HG02840 (cell line): Measurements from ENCODE around the gene SLIT3.
"Not testable (repeated sequence)": the region's sequence is repeated elsewhere in the genome, so short reads cannot be mapped to it uniquely, and the experiment has no call there.

Experiments used
- ATAC-seq: cut with Tn5 transposase; IDR thresholded peaks from one replicate; pipeline ENCODE4 v1.9.1; 2021; ENCODE audit warnings: mild to moderate bottlenecking, moderate library complexity, moderate number of reproducible peaks; ENCODE audit not compliant: unreplicated experiment, low FRiP score

The SLIT3 gene

DNA sequence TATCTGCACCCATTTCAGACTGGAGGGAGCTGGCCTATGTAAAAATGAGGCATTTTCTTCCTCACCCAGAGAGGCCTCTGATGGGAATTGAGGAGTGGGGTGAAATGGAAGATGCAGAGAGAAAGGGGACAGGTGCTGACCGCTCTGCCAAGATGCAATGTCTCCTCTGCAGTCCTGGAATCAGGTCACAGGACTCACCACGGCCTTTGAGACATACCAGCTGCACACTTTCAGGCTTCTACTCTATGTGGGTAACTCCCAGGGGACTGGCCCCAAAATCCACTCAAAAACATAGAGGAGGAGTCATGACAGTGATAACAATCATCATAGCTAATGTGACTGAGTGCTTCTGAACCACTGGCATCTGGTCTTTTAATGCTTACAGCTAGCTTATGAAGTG is 558.6 kb downstream of the SLIT3 start:
- ATAC-seq, result not testable (repeated sequence)

DNA sequence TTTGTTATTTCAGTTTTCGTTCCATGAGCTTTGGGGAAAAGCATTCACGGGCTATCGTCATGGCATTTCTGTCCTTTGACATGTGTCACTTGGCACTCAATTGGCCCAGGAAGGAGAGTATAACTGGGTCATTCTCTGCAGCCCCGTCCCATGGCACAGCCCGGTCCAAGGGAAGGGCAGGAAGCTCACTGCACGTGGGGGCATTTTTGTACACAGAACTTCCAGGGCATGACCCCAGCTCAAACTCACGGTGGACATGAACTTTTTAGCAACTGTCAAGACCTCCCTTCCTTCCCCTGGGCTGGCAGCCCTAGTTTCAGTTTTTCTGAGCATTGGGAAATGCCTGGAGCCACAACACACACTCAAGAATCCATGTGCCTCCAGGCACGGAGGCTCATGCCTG is 560.1 kb downstream of the SLIT3 start:
- ATAC-seq, result no peak

DNA sequence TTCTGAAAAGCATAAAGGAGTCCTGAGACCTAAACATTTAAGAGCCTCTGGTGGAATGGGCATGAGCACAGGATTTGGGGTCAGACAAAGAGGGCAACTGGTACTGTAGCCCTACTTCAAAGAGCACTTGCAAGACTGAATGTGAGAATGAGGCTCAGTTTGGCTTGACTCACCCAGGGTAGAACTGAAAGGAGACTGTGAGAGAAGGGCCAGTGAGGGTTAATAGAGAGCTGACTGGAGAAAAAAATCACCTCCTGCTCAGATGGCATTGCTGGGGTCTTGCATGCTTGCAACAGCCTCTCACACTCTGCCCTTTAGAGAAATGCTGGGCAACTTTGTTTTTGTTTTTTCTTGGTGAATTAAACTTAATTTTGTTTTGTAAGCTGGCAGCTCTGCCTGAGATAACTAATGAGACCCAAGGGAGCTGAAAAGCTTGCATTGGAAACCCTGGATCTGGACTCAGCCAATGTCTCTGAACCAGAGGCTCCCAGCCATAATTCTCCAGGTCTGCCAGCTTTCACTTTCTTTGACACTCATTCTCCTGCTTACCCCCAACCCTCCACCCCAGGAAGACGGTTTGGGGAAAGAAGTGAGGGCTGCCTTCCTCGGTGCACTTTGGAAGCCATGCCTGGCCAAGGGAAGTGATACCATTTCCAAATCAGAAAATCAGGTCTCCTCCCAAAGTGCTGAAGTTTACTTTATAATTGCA is 560.7 kb downstream of the SLIT3 start:
- no peak for ATAC-seq

DNA sequence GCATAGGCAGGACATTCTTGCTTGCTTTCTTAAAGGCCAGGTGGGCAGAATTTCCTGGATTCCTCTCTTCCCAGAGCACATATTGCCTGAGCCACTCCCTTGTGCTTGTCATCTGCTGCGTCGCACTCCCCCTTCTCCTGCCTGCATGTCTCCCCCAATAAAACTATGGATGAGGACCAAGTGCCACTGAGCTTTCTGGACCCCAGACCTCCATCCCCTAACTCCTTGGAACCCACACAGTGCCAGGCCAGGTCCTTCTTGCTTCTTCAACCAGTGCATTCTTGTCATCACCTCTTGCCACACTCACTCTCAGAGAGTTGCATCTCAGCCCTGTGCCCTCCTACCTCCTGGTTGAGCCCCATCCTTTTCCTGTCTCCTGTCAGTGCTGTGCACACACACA is 563.9 kb downstream of the SLIT3 start:
- no peak for ATAC-seq

DNA sequence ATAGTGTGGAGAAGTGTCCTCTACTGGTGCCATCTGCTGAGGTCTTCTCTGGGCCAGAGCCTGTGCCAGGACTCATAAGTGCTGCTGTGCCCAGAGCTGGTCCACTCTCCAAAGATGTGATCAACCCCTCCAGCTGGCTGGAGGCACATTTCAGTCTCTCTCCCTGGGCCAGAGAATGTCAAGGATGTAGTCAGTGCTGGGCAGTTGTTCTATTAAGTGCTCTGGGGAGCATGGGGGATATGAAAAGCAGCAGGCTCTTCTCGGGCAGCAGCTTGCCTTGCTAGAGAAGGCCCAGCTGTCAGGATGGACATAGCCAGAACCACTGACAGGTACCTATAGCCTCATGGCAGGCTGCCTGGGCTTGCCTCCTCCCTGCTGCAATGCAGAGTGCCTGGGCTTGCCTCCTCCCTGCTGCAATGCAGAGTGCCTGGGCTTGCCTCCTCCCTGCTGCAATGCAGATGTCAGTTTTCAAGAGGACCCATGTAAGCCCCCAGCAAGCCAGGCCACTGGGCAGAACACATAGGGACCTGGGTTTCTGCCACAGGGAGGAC is 564.6 kb downstream of the SLIT3 start:
- ATAC-seq, result no peak

DNA sequence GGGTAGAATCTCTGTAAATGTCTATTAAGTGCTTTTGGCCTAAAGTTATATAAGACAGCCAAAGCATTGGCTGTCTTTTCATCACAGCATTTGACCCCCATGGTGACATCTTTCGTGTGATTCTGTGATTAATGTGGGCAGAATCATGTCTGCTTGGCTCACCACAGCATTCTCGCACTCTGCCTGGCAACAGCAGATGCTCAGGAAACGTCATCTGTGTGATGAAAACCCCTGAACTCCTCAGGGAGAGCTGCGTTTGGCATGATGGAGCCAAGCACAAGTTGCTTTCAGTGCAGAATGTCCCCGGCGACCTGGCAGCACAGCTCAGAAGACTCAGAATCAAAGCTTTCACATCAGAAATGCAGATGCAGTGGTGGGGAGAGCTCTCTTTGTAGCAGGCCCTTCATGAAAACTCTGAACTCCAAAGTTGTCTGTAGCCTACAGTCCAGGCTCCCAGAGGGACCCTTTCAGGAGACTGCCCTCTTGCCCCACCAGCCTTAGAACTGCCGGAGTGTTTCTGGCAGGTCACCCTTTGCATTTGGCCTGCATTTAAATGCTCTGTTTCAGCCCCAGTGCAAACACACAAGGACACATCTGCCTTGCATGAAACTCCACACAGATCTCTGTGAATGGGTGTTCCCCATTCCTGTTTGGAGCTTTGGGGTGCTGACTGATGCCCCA is 566.2 kb downstream of the SLIT3 start:
- ATAC-seq, result no peak

DNA sequence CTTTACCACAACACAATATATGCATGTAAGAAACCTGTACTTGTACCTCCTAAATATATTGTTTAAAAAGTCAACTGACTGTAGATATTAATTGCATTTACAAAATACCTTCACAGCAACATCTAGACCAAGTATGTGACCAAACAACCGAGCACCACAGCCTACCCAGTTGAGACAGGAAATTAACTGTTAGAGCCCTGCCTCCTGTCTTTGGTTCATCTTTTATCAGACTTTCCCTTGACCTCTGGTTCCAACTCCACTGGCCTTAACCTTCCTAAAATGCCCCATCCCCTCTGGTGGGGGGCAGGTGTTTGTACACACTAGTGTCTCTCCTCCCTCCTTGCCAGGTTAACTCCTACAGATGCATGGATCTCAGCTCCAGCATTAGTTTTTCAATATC is 566.8 kb downstream of the SLIT3 start:
- no peak for ATAC-seq

DNA sequence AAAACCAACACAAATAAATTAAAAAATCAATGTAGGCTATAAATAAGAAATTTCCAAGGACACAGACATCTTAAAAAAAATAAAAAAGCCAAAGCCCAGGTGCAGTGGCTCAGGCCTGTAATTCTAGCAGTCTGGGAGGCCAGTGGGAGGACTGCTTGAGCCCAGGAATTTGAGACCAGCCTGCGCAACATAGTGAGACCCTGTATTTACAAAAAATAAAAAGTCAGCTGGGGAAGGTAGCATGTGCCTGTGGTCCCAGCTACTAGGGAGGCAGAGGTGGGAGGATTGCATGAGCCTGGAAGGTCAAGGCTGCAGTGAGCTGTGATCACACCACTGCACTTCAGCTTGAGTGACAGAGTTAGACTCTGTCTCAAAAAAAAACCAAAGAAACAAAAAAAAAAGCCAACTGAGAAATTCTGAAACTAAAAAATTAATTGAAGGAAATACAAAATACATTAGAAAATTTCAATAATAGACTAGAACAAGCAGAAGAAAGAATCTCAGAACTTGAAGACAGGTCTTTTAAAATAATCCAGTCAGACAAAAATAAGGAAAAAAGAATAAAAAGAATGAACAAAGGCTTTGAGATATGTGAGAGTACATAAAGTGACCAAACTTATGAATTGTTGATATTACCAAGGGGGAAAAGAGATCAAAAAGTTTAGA is 572.3 kb downstream of the SLIT3 start:
- ATAC-seq, result no peak

DNA sequence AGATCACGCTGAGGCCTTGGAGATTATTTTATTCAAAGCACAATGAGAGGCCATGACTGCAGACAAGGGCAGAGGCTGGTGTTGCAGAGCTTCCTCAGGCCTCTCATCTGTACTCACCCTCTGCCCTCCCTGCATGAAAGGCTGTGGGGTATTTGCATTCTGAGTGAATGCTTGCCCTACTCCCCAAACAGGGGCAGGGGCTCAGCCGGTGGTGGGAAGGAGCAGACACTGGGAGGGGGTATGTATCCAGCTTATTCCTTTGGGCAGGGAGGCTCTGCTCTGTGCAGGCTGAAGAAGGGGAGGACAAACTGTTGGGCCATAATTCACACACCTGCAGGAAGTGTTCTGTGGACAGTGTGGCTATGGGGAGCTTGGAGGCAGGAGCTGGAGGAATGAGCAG is 573.4 kb downstream of the SLIT3 start:
- no peak for ATAC-seq

DNA sequence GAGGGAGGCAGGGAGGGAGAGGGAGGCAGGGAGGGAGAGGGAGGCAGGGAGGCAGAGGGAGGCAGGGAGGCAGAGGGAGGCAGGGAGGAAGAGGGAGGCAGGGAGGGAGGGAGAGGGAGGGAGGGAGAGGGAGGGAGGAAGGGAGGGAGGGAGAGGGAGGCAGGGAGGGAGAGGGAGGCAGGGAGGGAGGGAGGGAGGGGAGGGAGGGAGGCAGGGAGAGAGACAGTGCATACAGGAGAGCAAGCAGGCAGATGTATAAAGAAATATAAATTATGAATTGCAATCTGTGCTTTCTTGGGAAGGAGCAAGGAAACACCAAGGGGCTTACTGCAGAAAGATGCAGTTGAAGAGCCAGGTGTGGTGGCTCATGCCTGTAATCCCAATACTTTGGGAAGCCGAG is 574.6 kb downstream of the SLIT3 start:
- ATAC-seq, result no peak

DNA sequence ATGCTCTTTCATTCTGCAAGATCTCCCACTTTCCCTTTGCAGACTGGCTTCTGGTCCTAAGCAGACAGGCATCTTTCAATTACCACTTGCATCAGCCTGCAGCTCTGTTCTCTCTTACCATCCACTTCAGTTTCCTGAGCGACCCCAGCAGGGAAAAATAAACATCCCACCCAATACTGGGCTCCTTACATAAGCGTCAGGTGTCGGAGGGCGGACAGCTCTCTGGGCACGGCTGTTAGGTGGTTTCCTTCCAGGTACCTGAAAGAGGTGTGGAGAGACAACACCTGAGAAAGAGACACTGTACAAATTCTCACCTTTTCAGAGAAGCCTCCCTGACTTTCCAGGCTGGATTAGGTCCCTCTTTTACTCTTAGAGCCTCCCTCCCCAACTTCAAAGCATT is 576.7 kb downstream of the SLIT3 start:
- ATAC-seq, result no peak

DNA sequence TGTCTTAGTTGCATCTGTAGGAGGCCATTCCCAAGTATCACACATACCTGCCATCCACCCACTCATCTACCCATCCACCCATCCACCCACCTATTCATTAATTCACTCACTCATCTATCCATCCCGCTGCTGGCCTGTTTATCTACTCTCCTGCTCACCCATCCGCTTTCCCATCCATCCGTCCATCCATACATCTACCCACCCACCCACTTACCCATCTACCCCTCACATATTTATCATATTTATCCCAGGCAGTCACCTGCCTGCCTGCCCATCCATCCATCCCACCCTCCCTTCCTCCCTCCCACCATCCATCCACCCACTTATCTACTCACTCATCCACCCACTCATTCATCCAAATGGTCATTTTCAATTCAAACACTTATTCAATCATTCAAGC is 577.9 kb downstream of the SLIT3 start:
- ATAC-seq, result no peak

DNA sequence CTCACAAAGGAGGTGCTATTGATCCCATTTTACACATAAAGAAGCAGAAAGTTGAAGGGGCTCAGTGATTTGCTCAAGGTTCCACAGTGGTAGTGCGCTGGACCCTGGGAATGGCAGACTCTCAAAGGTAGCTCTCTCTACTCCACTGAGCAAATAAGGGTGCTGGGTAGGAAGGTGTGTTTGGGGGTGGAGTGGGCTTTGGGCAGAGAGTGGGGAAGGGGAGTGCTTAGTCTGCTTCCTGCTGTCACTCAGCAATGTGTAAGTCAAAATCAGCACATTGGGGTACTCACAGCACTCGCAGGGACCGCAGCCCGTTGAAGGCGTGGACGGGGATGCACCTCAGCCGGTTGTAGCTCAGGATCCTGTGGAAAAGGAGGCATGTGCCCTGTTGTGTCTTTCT is 579.0 kb downstream of the SLIT3 start:
- no peak for ATAC-seq

DNA sequence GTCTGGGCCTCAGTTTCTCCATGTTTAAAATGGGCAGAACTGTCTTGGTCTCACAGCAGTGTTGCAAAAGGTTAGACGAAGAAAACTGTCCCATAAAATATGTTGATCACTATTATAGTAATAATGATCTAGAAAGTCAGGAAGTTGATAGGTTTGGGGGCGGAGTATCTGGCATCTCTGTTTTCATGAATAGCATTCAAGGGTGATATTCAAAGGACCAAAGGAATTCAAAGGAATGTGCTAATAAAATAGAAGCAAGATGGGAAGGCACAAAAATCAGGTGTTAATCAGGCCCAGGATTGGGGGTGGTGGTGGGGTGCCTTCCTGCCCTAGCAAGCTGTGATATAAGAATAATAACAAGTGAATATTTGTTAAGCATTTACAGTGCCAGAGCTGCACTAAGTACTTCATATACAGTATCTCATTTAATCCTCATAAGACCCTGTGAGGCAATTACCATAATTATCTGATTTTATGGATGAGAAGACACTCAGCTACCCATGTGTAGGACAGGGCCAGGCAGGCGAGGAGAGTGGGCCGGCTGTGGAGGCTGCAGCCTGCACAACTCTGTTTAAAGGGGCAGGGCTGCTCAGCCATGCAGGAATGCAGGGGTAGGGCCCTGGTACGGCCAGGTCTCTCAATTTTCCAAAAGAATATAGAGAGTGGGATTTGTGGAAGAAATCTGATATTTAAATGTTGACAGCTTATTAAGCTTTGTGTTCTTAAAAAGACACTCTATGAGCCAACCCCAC is 579.8 kb downstream of the SLIT3 start:
- ATAC-seq, result no peak

DNA sequence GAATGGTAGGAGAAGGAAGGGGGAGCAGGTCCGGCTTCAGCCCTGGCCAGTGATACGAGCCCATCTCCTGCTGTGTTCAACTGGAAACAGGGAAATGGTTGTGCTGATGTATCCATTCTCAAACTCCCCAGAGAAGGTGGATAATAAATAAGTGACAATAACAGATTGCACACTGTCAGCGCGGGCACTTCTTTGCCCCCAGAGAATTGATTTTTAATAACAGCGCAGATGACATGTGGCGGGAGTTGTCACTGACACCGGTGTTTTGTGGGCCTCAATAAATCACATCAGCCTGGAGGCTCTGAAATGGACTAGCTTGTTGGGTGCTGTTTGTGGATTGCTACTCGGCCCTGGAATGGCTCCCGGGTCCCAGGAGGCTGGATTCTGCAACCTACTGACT is 580.4 kb downstream of the SLIT3 start:
- no peak for ATAC-seq

DNA sequence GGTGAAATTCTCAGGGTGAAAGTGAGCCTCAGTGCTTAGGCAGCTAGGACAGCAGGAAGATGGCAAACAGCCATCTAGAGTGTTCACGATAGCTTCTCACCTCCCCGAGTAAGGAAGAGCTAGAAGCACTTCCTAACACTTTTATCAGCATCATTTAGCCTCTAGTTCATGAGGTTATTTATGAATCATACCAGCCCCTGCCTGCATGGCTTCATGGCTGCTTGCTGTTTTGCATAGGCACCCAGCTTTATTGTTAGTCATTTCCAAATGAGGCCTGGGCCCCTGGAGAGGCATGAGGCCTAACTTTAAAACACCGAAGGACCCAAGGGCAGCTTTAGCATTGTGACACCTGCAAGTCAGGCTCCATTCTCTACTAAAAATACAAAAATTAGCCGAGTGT is 586.9 kb downstream of the SLIT3 start:
- ATAC-seq, result no peak

DNA sequence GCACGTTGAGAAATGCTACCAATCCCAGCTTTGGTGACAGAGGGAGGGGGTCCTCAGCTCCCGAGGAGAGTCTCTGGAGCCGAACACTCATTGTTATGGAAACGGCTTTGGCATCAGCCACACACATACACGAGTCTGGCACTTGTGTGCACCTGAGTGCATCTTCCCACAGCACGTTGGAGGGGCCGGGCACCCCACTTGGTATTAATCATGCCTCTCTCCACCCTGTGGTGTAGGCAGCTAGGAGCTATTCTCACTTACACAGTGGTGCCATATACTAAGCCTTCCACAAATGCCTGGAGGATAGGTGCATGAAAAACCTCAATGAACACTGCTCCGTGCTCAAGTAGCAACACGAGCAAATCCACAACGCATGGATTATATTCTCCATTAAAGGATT is 587.9 kb downstream of the SLIT3 start:
- ATAC-seq, result no peak

DNA sequence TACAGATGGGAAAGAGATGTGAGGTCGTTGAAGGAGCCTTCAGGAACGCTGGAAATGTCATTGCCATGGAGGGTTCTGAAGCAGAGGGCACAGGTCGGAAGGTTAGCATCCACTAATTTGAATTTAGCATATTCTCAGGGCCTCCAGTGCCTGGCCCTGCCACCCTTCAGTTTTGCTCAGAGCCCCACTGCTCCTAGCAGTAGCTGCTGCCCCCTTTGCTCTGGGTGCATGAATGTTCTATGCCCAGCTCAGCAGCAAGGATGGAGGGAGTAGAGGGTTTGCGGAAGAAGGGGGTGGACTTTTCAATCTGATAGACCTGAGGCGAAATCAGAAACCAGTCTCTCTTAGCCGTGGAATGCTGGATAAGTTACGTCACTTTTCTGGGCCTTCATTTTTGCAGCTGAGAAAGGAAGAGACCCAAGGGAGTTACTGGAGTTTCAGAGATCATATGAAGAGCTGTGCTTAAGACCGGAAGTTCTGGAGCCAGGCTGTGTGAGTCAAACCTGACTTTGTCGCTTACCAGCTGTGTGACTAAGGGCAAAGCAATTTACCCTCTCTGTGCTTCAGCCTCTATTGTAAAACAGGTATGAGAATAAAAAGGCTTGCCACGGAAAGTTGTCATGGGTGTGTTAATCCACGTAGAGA is 588.5 kb downstream of the SLIT3 start:
- ATAC-seq, result no peak

DNA sequence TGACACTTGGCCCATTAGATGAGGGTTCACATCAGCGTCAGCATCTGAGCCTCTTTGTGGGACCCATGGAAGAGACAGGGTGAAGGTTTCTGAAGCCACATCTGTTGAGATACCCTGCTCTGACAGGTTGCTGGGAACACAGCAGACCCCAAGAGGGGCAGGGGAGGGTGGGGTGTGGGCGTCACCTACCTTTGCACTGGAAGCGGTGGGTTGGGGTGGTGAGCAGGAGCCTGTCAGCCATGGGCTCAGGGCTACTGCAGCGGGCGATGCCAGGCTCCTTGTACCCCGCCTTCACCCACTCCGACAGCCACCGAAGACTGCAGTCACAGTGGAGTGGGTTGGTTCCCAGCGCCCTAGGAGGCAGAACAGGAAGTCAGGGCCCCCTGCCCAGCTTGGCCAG is 590.2 kb downstream of the SLIT3 start:
- no peak for ATAC-seq
